ENCODE results near the gene DLAT. TPM values are rescaled to one million over a fixed set of nuclear protein-coding genes. Genes with fewer than 3 reads are reported as not detected.

The DLAT gene
- total and polyA plus RNA-seq, 7 experiments from 2014 or later, result 13.1 to 31.0 (median 22.0) TPM

DNA sequence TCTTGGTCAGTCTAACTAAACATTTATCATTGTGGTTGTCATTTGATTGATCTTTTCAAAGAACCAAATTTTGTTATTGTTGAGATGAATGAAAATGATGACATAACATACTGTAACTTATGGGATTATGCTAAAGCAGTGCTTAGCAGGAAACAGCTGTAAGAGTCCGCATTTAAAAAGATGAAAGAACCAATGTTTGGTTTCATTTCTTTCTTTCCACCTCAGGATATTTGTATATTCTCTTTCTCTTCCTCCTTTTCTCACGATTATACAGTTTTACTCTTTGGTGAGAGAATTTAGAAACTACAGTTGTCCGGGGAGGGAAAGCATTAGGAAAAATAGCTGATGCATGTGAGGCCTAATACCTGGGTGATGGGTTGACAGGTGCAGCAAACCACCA is 25.5 kb downstream of the DLAT start:
- Mint-ChIP-seq H3K4me3 (no peak overlapping the region), H3K27ac (no peak overlapping the region), H3K27me3 (no peaks in the 10 kb centered on the region), H3K4me1 (peaks cover 0 to 15% (median 12%) of the 10 kb centered on the region in 7 donors), H3K9me3 (no peaks in the 10 kb centered on the region), H3K36me3 (peaks cover 19 to 80% (median 56%) of the 10 kb centered on the region in 5 donors)
- Histone ChIP-seq H3K27ac (ENCODE audit: low read depth, low read length) (no peak overlapping the region), H3K9me3 (ENCODE audit: control insufficient read depth in 2 of 3, low read length in 3 of 3) (no peaks in the 10 kb centered on the region), H3K4me1 (ENCODE audit: control insufficient read depth in 2 of 2, insufficient read depth in 2 of 2, low read length in 2 of 2) (no peaks in the 10 kb centered on the region), H3K36me3 (ENCODE audit: control insufficient read depth in 2 of 3, insufficient read depth in 3 of 3, low read length in 3 of 3) (peaks cover 0 to 38% (median 17%) of the 10 kb centered on the region in 3 experiments), H3K4me3 (ENCODE audit: low read length) (no peak overlapping the region), H3K27me3 (ENCODE audit: control insufficient read depth in 2 of 2, insufficient read depth in 2 of 2, low read length in 2 of 2) (no peaks in the 10 kb centered on the region)
- ChIA-PET CTCF (no interaction called here), POLR2A (interaction anchor here (0.9 kb wide), 1 partner anchor 117 kb away, joined by 3 read pairs; no protein-coding TSS in a partner anchor)
- DNase-seq (no peak), ATAC-seq (no peak)
- intact Hi-C loops (cut with micrococcal nuclease), result no loop called here

DNA sequence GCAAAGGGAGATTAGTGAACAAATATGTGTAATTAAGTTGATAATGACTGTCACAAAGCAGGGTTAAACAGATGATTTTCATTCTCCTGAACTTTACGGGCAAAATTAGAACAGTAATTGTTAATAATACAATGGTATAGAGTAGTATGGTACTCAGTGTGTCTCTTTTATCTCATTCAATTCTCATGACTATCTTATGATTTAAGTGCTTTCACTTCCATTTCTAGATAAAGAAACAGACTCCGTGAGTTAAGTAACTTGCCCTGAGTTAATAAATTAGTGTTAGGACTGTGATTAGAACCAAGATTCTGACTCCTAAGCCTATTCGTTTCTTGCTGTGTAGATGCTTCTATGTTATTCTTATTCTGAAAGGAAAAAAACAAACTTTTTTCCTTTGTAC is 26.6 kb downstream of the DLAT start:
- Histone ChIP-seq H3K4me1 (ENCODE audit: control insufficient read depth in 2 of 2, insufficient read depth in 2 of 2, low read length in 2 of 2) (no peaks in the 10 kb centered on the region), H3K27ac (ENCODE audit: low read depth, low read length) (no peak overlapping the region), H3K27me3 (ENCODE audit: control insufficient read depth in 2 of 2, insufficient read depth in 2 of 2, low read length in 2 of 2) (no peaks in the 10 kb centered on the region), H3K4me3 (ENCODE audit: low read length) (no peak overlapping the region), H3K9me3 (ENCODE audit: control insufficient read depth in 2 of 3, low read length in 3 of 3) (no peaks in the 10 kb centered on the region), H3K36me3 (ENCODE audit: control insufficient read depth in 2 of 3, insufficient read depth in 3 of 3, low read length in 3 of 3) (peaks cover 0 to 37% (median 15%) of the 10 kb centered on the region in 3 experiments)
- no peak overlapping the region for H3K27ac Mint-ChIP-seq
- intact Hi-C loops (cut with micrococcal nuclease), result no loop called here
- no peak for ATAC-seq
- DNase-seq, result no peak
- no peaks in the 10 kb centered on the region for H3K9me3 Mint-ChIP-seq
- peaks cover 16 to 75% (median 51%) of the 10 kb centered on the region in 5 donors for H3K36me3 Mint-ChIP-seq
- ChIA-PET POLR2A (no interaction called here), CTCF (no interaction called here)
- no peaks in the 10 kb centered on the region for H3K27me3 Mint-ChIP-seq
- no peak overlapping the region for H3K4me3 Mint-ChIP-seq
- H3K4me1 Mint-ChIP-seq, result peaks cover 0 to 17% (median 12%) of the 10 kb centered on the region in 7 donors

DNA sequence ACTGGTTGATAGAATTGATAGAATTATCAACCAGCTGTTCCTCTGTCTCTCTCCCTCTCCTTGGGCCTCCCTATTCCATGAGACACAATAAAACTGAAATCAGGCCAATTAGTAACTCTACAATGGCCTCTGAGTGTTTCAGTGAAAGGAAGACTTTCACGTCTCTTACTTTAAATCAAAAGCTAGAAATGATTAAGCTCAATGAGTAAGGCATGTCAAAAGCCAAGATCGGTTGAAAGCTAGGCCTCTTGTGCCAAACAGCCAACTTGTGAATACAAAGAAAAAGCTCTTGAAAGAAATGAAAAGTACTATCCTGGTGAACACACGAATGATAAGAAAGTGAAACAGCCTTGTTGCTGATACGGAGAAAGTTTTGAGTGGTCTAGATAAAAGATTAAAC is 32.0 kb downstream of the DLAT start:
- H3K36me3 Mint-ChIP-seq, result peaks cover 0 to 56% (median 25%) of the 10 kb centered on the region in 5 donors
- H3K27ac Mint-ChIP-seq, result peak overlapping the region in 1 of 9 donors; percentile 62
- peaks cover 0 to 59% (median 21%) of the 10 kb centered on the region in 3 experiments for H3K36me3 ChIP-seq (ENCODE audit: control insufficient read depth in 2 of 3, insufficient read depth in 3 of 3, low read length in 3 of 3)
- no peak overlapping the region for H3K4me3 ChIP-seq (ENCODE audit: low read length)
- H3K9me3 Mint-ChIP-seq, result no peaks in the 10 kb centered on the region
- no peak for DNase-seq
- H3K4me1 Mint-ChIP-seq, result peaks cover 0 to 16% (median 0%) of the 10 kb centered on the region in 7 donors
- no peaks in the 10 kb centered on the region for H3K27me3 Mint-ChIP-seq
- no peaks in the 10 kb centered on the region for H3K27me3 ChIP-seq (ENCODE audit: control insufficient read depth in 2 of 2, insufficient read depth in 2 of 2, low read length in 2 of 2)
- H3K9me3 ChIP-seq (ENCODE audit: control insufficient read depth in 2 of 3, low read length in 3 of 3), result no peaks in the 10 kb centered on the region
- H3K4me3 Mint-ChIP-seq, result peak overlapping the region in 1 of 10 donors; percentile 27
- H3K27ac ChIP-seq (ENCODE audit: low read depth, low read length), result no peak overlapping the region
- POLR2A ChIA-PET, result no interaction called here
- intact Hi-C loops (cut with micrococcal nuclease), result no loop called here
- ATAC-seq, result no peak
- H3K4me1 ChIP-seq (ENCODE audit: control insufficient read depth in 2 of 2, insufficient read depth in 2 of 2, low read length in 2 of 2), result no peaks in the 10 kb centered on the region
- CTCF ChIA-PET, result no interaction called here

DNA sequence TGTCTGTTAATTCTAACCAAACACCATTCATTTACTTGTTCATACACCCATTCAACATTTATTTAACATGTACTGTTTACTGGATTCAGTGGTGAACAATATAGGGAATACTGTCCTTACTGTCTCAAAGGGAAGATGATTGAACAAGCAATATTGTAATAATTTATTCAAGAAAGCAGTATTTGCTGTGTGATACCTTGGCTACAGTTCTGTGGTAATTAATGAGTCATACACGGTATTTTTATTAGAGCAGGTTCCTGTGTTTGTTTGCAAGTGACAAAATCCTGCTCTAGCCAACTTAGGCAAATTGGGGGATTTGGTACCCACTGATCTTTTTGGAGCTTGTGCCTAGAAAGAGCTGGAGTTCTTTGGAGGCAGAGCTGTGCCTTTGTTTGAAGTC is 32.9 kb downstream of the DLAT start:
- CTCF ChIA-PET, result no interaction called here
- peaks cover 0 to 60% (median 15%) of the 10 kb centered on the region in 3 experiments for H3K36me3 ChIP-seq (ENCODE audit: control insufficient read depth in 2 of 3, insufficient read depth in 3 of 3, low read length in 3 of 3)
- H3K36me3 Mint-ChIP-seq, result peaks cover 6 to 59% (median 27%) of the 10 kb centered on the region in 5 donors

DNA sequence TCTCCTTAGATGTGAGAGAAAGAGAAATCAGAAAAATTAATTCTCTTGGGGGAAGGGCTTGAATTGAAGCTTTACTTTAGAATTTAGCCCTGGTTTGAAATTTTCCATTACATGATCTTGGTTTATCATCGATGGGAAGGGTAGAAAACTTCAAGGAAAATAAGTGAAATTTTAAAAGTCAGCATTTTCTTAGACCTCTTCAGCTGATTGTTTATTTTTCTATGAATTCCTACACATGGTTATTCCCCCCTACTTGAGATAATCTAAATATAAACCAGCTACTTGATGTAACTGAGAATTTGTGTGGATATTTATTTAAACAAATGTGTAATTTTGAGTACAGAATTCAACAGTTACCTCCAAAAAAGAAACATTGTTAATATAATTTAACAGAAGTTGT is 37.7 kb downstream of the DLAT start:
- Histone ChIP-seq H3K27ac (ENCODE audit: low read depth, low read length) (no peak overlapping the region), H3K27me3 (ENCODE audit: control insufficient read depth in 2 of 2, insufficient read depth in 2 of 2, low read length in 2 of 2) (no peaks in the 10 kb centered on the region), H3K4me1 (ENCODE audit: control insufficient read depth in 2 of 2, insufficient read depth in 2 of 2, low read length in 2 of 2) (no peaks in the 10 kb centered on the region), H3K4me3 (ENCODE audit: low read length) (no peak overlapping the region), H3K9me3 (ENCODE audit: control insufficient read depth in 2 of 3, low read length in 3 of 3) (no peaks in the 10 kb centered on the region), H3K36me3 (ENCODE audit: control insufficient read depth in 2 of 3, insufficient read depth in 3 of 3, low read length in 3 of 3) (peaks cover 0 to 33% (median 7%) of the 10 kb centered on the region in 3 experiments)
- DNase-seq, result no peak
- Mint-ChIP-seq H3K4me1 (peaks cover 0 to 1% (median 0%) of the 10 kb centered on the region in 7 donors), H3K27ac (no peak overlapping the region), H3K9me3 (no peaks in the 10 kb centered on the region), H3K27me3 (no peaks in the 10 kb centered on the region), H3K4me3 (no peak overlapping the region), H3K36me3 (peaks cover 6 to 34% (median 8%) of the 10 kb centered on the region in 5 donors)
- intact Hi-C loops (cut with micrococcal nuclease), result no loop called here
- ChIA-PET CTCF (interaction anchor here (0.6 kb wide), 1 partner anchor 81 kb away, joined by 3 read pairs; no protein-coding TSS in a partner anchor), POLR2A (no interaction called here)
- no peak for ATAC-seq

More for the DNA sequence above, 32.9 kb downstream of the DLAT start:
- no peak overlapping the region for H3K4me3 Mint-ChIP-seq
- H3K9me3 ChIP-seq (ENCODE audit: control insufficient read depth in 2 of 3, low read length in 3 of 3), result no peaks in the 10 kb centered on the region
- H3K27me3 ChIP-seq (ENCODE audit: control insufficient read depth in 2 of 2, insufficient read depth in 2 of 2, low read length in 2 of 2), result no peaks in the 10 kb centered on the region
- no peaks in the 10 kb centered on the region for H3K4me1 ChIP-seq (ENCODE audit: control insufficient read depth in 2 of 2, insufficient read depth in 2 of 2, low read length in 2 of 2)
- no peaks in the 10 kb centered on the region for H3K27me3 Mint-ChIP-seq
- H3K4me3 ChIP-seq (ENCODE audit: low read length), result no peak overlapping the region
- no peak overlapping the region for H3K27ac Mint-ChIP-seq
- no peak overlapping the region for H3K27ac ChIP-seq (ENCODE audit: low read depth, low read length)
- no peaks in the 10 kb centered on the region for H3K9me3 Mint-ChIP-seq
- intact Hi-C loops (cut with micrococcal nuclease), result no loop called here
- POLR2A ChIA-PET, result no interaction called here
- ATAC-seq (no peak), DNase-seq (no peak)
- H3K4me1 Mint-ChIP-seq, result peaks cover 0 to 16% (median 0%) of the 10 kb centered on the region in 7 donors

DNA sequence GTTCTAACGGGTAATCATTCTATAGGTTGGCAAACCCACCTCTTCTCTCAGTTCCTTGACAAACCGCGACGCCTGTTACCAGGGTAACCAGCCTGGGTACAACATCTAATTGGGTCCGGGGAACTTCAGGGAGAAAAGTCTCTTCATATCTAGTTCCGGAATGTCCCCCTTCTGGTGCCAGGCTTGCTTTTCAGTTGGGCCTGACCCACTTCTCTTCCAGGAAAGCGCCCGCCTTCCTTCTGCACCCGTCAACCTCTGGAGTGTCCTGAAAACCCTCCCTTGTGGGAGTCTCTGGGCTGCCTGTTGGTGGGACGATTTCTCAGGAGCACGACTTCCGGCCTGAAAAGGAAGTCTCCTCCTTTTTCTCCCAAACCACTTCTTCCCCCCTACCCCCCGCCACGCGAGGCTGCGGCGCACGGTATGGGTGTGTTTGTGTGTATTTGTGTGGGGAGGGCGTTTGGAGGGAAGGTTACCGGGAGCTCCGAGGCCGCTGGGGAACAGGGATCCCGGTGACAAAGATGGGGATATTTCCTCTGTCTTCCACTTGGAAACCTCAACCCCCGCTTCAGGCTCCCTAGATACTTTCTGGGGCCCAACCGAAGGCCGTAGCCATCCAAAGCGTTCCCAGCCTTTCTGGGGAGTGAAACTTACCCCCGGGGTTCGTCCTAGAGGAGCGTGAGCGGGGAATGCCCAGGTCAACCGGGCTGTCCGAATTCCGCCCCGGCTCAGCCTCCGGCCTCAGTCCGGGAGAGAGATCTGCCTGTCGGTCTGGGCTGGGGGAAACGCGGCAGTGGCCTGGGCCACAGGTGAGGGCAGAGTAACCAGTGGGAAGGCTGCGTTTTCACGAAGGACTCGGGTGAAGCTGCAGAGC is 49.0 kb downstream of the DLAT start, which contains the start of the genes NKAPD1 and PIH1D2:
Gene NKAPD1 (plus strand): TSS at position 359 of the 871 bp plus-strand sequence. CDS start 1,276 bp downstream, outside the sequence.
Gene PIH1D2 (minus strand): TSS at position 77 of the 871 bp plus-strand sequence. CDS start 843 bp downstream, outside the sequence.
- H3K9me3 ChIP-seq (ENCODE audit: control insufficient read depth in 2 of 3, low read length in 3 of 3), result no peaks in the 10 kb centered on the region
- H3K4me1 ChIP-seq (ENCODE audit: control insufficient read depth in 2 of 2, insufficient read depth in 2 of 2, low read length in 2 of 2), result peaks cover 5 to 11% of the 10 kb centered on the region in 2 donors
- H3K27ac ChIP-seq (ENCODE audit: low read depth, low read length), result peak within 1 kb of the TSS; percentile 79
- Mint-ChIP-seq H3K4me1 (peaks cover 14 to 49% (median 40%) of the 10 kb centered on the region in 7 donors), H3K27ac (peak within 1 kb of the TSS; percentile 84 to 96 (median 95)), H3K27me3 (peaks cover 6 to 22% (median 12%) of the 10 kb centered on the region in 5 donors), H3K36me3 (peaks cover 0 to 21% (median 11%) of the 10 kb centered on the region in 5 donors), H3K4me3 (peak within 1 kb of the TSS; percentile 80 to 98 (median 94)), H3K9me3 (peaks cover 0 to 4% (median 0%) of the 10 kb centered on the region in 11 donors)
- H3K36me3 ChIP-seq (ENCODE audit: control insufficient read depth in 2 of 3, insufficient read depth in 3 of 3, low read length in 3 of 3), result peaks cover 4 to 19% (median 6%) of the 10 kb centered on the region in 3 experiments
- DNase-seq (peak; percentile 64 to 88 (median 84)), ATAC-seq (peak; percentile 94)
- H3K4me3 ChIP-seq (ENCODE audit: low read length), result peak within 1 kb of the TSS; percentile 97
- POLR2A ChIA-PET, result interaction anchor here (0.6 to 3.2 kb wide), 7 partner anchors 9 to 319 kb away, joined by 3 to 25 read pairs (median 3); partner anchors contain the start of genes SDHD and TIMM8B
- intact Hi-C loops (cut with micrococcal nuclease), result loop anchor here (1.0 to 2.0 kb wide), 7 partner anchors 12 to 203 kb away; partner anchors contain the start of genes CFAP68 (in 2 of the 2), DLAT (in 2 of the 2), FDXACB1 (in 2 of the 2) and SDHD (in 2 of the 2)
- no peaks in the 10 kb centered on the region for H3K27me3 ChIP-seq (ENCODE audit: control insufficient read depth in 2 of 2, insufficient read depth in 2 of 2, low read length in 2 of 2)
- CTCF ChIA-PET, result no interaction called here
